ENCODE results near the gene YOD1.
A peak's percentile ranks its signal among the peaks of the same experiment; 100 is the strongest.

The YOD1 gene

DNA sequence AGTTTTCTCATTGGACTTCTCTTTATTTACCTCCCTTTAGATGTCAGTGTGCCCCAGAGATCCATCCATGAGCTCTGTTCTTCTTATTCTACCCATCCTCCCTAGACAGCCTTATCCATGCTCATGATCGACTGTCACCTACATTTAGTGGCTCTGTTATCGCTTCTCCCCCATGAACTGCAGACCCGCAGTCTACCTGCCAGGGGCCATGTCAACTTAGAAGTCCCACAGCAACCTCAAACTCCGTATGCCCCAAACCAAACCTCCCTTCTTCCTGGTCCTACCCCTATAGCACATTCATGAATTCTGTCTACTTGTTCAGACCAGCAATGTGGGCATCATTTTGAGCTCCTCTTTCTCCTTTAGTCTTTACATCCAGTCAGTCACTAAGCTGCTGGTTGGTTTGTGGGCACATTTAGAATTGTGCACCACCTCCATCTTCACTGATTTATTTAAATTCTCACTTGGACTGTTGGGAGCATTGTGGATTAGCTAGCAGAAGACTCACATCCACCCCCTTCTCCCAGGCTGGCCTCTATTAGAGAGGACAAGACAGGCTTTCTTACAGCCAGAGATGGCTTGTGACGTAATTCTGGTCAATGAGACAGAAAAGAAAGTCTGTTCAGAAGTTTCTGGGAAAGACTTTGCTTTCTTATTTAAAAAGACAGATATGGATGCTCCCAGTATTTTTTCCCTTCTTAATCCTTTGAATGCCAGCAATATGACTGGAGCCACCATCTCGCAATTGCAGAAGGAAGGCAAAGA, 37.5 kb downstream of the YOD1 start:
- no peak for DNase-seq

GRCh38 chr1:207010726-207011125, 40.3 kb downstream of the YOD1 start:
- no peak for DNase-seq

GRCh38 chr1:207009945-207010344, 41.1 kb downstream of the YOD1 start:
- no peak for DNase-seq

- no peak for DNase-seq
These were observed 41.7 kb downstream of the YOD1 start for GRCh38 chr1:207009182-207009850.

DNA sequence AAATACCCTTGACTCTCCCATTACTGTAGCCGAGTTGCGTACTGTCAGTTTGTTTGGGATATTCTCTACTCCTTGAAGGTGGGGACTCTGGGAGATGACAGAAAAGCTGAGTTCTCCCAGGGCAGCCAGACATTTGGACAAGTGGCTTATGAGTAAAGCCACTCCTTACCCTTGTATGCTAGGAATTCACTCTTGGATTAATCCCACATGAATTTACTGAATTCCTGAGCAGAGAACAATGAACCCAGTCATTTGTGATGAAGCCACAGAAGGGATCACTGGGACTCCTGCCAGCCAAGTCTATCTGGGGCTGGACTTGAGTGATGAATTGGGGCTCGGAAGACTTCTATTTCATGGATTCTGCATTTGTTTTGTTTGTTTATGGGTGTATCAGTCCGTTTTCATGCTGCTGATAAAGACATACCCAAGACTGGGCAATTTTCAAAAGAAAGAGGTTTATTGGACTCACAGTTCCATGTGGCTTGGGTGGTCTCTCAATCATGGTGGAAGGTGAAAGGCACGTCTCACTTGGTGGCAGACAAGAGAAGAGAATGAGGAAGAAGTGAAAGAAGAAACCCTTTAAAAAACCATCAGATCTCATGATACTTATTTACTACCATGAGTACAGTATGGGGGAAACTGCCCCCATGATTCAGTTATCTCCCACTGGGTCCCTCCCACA, 43.5 kb downstream of the YOD1 start:
- no peak for DNase-seq

DNA sequence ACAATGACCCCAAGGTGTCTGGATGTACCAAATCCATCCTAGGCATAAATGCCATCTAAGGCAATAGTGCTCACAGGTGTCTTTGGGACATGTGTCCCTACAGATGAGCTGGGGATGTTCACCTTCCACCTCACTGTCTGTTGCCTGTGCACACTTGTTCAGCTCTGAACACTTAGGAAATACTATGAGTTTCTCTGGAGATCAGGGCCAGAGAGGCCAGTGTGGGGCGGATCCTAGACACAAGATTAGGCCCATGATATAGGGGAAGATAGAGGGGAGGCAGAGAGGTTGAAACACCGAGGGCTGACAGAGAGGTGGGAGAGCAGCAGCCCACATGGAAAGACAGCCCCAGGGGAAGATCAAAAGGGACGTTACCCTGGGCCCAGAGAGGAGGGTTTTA, 44.1 kb downstream of the YOD1 start:
- DNase-seq, result no peak

DNA sequence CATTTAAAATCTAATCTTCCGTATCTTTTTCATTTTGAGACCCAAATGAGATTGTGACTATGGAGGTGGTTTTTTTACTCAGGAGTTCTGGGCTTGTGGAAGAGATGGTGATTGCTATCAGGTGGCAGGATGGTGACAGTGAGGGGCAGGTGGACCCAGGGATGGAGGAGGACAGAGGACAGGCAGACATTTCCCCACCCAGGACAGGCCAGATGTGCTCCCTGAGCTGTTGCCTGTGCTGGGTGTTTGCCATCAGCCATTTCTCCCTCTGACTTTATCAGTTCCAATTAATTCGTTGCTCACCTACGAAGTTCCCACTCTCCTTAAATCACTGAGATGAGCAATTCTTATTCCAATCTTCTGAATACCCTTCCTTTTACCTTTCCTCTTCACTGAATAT, 44.9 kb downstream of the YOD1 start:
- DNase-seq, result no peak

GRCh38 chr1:207004931-207005830, 45.8 kb downstream of the YOD1 start:
- peak in 10 of 58 donors; percentile 3 to 48 (median 28) for DNase-seq

GRCh38 chr1:207003210-207003609, 47.8 kb downstream of the YOD1 start:
- DNase-seq, result no peak

GRCh38 chr1:207002724-207003146, 48.3 kb downstream of the YOD1 start:
- no peak for DNase-seq

- DNase-seq, result no peak
These were observed 49.3 kb downstream of the YOD1 start for GRCh38 chr1:207001492-207002245.

DNA sequence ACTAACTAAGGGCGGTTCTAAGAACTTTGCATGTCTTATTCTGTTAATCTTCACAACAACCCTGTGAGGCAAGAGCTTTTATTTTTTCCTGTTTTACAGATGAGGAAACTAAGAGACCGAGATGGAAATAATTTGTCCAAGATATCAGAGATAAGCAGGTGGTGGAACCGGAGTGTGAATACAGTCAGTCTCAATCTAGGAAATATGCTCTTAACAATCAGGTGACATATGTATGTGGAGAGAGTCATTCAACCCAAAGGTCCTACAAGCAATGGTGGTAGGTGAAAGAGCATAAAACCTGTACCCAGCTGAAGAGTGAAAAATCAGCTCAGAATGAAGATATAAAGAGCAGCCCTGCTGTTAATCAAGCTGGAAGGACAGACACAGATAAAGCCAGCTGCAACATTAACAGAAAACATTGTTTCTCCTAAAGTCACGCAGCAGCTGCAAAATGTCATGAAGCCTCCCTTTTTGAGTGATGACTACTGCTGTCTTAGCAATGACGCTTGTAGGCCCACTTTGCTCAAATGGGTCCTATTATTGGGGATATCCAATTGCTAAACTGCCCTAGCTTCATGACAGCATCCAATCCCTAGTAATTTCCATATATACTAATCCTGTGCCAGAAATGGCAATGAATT, 50.2 kb downstream of the YOD1 start:
- DNase-seq, result no peak

DNA sequence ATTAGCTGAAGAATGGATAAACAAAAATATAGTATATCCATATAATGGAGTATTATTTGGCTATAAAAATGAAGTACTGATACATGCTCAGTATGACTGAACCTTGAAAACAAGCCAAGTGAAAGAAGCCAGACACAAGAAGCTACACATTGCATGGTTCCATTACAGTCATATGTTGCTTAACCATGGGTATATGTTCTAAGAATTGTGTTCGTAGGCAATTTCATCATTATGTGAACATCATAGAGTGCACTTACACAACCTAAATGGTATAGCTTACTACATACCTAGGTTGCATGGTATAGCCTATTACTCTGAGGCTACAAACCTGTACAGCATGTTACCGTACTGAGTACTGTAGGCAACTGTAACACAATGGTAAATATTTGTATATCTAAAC, 52.2 kb downstream of the YOD1 start:
- no peak for DNase-seq

All from anterior cingulate cortex (tissue), 58 donors.